Activated T-helper 2 cell treated with anti-CD3 and anti-CD28 coated beads, Interferon-gamma antibody, Interleukin-2, Interleukin-4, amounts not matched to agents 10 μg/mL and 5 μg/mL and 100 μg/mL, durations not matched to agents 14 hours and 24 hours and 36 hours (primary cell): ENCODE results near the gene VIPR2. TPM values are rescaled to one million over a fixed set of nuclear protein-coding genes. Genes with fewer than 3 reads are reported as not detected.
"Not testable (repeated sequence)": the region's sequence is repeated elsewhere in the genome, so short reads cannot be mapped to it uniquely, and the experiment has no call there.

Source experiments
- DNase-seq: peaks from one replicate; pipeline ENCODE4 v3.0.0; 2021; ENCODE audit warnings: low spot score
- H3K27ac Mint-ChIP-seq: one replicate; pipeline ENCODE4 v1.8.0; 2021; ENCODE audit warnings: mixed read lengths
- H3K27me3 Mint-ChIP-seq: one replicate; pipeline ENCODE4 v1.8.0; 2021; ENCODE audit warnings: low read depth, mixed read lengths
- H3K36me3 Mint-ChIP-seq: one replicate; pipeline ENCODE4 v1.8.0; 2021; ENCODE audit warnings: low read depth, mixed read lengths
- H3K4me1 Mint-ChIP-seq: one replicate; pipeline ENCODE4 v1.8.0; 2021; ENCODE audit warnings: low read depth, mixed read lengths
- H3K4me3 Mint-ChIP-seq: one replicate; pipeline ENCODE4 v1.8.0; 2021; ENCODE audit warnings: low read depth, mild to moderate bottlenecking, moderate library complexity, mixed read lengths
- H3K9me3 Mint-ChIP-seq: one replicate; pipeline ENCODE4 v1.8.0; 2021; ENCODE audit warnings: mixed read lengths
- intact Hi-C: fragments of 100-400 bp; cut with micrococcal nuclease; formaldehyde crosslinking; loops from one replicate; pipeline ENCODE4 v1.15.1; 2023
- total RNA-seq: library from RNA; stranded (reverse); gene quantifications from 2 replicates; pipeline ENCODE4 v1.2.3, GENCODE V29; 2022

The VIPR2 gene
- total RNA-seq, 1 donor from 2014 or later = 4.2 TPM

DNA sequence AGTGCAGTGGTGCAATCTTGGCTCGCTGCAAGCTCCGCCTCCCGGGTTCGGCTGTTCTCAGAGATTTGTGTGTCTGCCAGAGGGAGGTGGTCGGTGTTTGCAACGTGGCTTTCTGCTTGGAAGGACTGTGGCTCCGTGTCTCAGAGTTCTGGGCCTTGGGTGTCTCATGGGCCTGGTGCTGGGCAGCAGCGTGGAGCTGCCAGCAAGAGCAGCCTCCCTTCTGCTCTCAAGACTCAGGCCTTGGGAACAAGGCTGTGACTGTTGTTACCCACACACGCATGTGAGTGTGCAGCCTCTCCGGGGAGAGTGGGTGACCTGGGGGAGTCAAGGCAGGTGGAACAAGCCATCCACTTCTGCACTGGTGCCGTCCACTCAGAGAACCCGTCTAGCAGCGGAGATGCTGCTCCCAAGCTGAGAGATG is 52.0 kb downstream of the VIPR2 start:
- Mint-ChIP-seq H3K36me3 (no peaks in the 10 kb centered on the region), H3K4me3 (no peak overlapping the region), H3K27me3 (no peaks in the 10 kb centered on the region), H3K9me3 (no peaks in the 10 kb centered on the region), H3K27ac (no peak overlapping the region), H3K4me1 (no peaks in the 10 kb centered on the region)
- DNase-seq = no peak
- intact Hi-C loops = no loop called here

DNA sequence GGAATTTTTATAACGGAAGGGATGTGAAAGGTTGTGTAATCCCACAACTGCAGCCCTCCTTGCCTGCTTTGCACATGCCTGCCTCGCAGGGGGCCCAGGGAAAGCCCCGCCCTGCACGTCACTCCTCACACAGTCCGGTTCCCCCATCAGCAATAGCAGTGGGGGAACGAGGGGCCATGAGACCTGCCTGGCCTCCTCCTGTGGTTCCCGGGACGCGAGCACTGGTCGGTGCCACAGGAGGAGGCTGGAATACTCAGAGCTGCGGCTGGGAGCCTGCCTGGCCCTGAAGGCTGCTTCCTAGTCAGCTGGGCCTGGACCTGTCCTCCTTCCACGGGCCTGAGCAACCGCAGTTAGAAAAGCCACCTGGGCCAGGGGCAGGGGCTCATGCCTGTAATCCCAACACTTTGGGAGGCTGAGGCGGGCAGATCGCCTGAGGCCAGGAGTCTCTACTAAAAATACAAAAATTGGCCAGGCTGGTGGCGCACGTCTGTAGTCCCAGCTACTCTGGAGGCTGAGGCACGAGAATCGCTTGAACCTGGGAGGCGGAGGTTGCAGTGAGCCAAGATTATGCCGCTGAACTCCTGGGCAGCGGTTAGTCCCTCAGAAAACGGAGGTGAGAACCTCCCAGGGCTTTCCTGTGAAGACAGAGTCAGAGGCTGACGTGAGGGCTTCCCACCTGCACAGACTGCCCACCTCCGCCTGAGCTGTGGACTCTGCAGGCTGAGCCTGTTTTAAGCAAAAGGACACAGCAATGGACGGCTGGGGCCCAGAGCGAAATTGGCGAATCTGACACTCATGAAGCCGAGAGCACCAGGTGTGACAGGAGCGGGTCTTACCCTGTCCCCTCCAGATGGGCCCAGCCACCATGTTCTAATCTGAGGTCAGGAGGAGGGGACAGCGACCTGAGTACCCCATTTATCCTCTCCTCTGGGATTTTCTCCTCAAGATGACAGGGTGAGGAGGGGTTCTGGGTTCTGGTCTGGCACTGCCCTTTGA is 52.9 kb downstream of the VIPR2 start:
- intact Hi-C loops = no loop called here

DNA sequence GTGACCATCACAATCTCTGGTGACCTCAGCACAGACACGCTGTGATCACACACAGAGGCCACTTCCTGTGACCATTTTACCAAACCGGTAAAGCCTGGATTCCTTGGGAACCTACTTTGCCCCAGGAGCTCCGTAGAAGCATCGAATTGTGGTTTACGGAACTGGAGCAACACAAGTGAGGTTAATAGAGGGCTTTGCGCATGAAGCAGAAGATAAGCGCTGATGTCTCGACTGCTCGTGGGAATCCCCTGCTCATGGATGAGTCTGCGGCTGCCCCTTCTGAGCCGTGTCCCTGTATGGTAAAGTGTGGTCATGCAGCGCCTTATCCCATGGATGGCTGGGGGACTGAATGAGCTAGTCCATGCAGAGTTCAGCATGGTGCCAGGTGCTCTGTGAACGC is 53.6 kb downstream of the VIPR2 start:
- Mint-ChIP-seq H3K27ac (no peak overlapping the region), H3K9me3 (no peaks in the 10 kb centered on the region), H3K27me3 (no peaks in the 10 kb centered on the region), H3K4me3 (no peak overlapping the region), H3K4me1 (no peaks in the 10 kb centered on the region), H3K36me3 (no peaks in the 10 kb centered on the region)
- no peak for DNase-seq
- intact Hi-C loops = no loop called here

More for the DNA sequence above, 52.9 kb downstream of the VIPR2 start:
- H3K4me3 Mint-ChIP-seq = no peak overlapping the region
- no peaks in the 10 kb centered on the region for H3K4me1 Mint-ChIP-seq
- no peaks in the 10 kb centered on the region for H3K9me3 Mint-ChIP-seq
- DNase-seq = no peak
- no peak overlapping the region for H3K27ac Mint-ChIP-seq
- H3K36me3 Mint-ChIP-seq = no peaks in the 10 kb centered on the region
- H3K27me3 Mint-ChIP-seq = no peaks in the 10 kb centered on the region

DNA sequence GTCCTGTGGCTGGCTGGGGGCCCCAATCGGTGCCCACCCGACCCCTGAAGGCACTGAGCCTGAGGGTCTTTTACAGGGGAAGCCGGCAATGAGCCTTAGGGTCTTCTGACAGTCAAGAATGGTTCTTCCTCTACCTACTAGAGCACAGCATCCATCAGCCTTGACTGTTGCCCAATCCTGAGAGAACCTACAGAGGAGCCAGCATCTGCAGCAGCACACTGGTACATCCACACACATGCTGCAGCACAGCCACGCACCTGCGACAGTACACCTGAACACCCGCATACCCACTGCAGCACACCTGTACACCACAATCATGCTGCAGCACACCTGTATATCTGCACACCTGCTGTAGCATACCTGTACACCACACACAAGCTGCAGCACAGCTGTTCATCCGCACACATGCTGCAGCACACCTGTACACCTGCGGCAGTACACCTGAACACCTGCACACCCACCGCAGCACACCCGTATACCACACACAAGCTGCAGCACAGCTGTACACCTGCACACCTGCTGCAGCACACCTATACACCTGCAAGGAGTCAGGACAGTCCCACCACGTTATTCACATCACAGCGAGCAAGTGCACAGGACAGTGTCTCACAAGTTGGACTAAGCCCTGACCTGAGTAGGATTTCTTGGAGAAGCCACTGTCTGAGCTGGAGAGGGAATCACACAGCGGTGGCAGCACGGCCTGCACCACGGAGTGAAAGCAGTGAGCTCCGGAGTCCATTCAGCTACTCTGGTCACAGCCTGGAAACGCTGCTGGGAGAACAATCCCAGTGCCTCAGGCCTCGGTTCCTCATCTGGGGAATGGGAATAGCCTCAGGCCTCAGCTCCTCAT is 56.4 kb downstream of the VIPR2 start:
- Mint-ChIP-seq H3K27me3 (peaks cover 1% of the 10 kb centered on the region), H3K4me3 (no peak overlapping the region), H3K27ac (no peak overlapping the region), H3K4me1 (peaks cover 3% of the 10 kb centered on the region), H3K9me3 (no peaks in the 10 kb centered on the region), H3K36me3 (no peaks in the 10 kb centered on the region)
- no peak for DNase-seq
- intact Hi-C loops = no loop called here

DNA sequence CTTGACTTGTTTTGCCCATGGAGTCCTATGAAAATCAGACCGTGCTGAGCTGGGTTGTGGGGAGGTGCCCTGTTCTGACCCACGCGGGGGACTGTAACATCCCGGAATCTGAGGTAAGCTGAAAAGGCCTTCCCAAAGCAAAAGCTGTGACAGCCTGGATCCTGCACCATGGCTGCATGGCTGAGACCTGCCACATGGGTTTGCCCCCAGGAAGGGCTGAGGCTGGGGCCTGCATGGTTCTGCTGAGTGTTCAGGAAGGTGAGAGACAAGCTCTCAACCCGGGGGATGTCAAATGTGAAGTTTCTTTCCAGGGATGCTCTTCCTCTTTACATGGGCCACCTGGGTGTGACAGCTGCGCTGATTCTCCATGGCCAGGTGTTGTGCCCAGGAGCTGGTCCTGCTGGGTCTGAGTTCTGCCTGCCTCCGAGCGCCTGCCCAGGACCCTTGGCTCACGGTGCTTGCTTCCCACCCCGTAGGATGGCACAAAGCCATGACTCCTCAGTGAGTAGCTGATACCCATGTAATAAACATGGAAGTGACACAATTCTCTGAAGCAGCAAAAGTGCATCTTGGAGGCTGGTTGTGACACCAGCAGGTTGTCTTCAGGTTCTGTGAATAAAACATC is 58.3 kb downstream of the VIPR2 start:
- no peaks in the 10 kb centered on the region for H3K9me3 Mint-ChIP-seq
- H3K27me3 Mint-ChIP-seq = peaks cover 1% of the 10 kb centered on the region
- H3K27ac Mint-ChIP-seq = no peak overlapping the region
- H3K4me3 Mint-ChIP-seq = no peak overlapping the region
- peaks cover 6% of the 10 kb centered on the region for H3K4me1 Mint-ChIP-seq
- intact Hi-C loops = no loop called here
- no peak for DNase-seq
- no peaks in the 10 kb centered on the region for H3K36me3 Mint-ChIP-seq

DNA sequence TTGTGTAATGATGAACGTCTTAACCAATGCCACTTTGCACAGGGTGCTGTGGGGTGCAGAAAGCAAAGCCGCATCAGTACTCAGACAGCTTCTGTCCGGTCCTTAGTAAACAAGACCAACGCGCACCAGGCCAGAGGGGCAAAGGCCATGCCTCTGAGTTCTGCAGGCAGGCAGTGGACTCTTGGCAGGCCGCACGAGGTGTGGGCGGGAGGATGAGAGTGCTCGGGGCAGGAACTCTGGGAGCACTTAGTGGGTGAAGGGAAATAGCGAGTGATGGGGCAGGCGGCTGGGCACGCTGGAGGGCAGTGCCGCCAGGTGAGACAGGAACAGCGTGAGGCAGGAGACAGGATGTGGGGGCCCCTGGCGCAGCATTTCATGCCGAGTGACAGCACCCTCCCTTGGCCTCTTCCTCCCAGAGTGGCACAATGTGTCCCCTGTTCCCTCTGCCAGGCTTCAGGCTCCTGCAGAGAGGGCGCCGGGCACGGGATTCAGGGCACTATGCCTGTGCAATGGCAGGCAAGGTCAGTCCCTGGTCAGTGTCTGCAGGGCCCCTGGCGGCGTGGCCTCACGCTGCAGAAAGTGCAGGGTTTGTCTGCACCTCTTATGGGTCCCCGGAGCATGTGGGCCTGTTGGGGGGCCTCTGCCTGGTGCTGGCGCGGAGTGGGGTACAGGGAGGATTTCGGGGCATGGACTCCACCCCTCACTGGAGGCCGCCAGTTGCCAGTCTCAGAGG is 60.4 kb downstream of the VIPR2 start:
- Mint-ChIP-seq H3K36me3 (no peaks in the 10 kb centered on the region), H3K4me3 (no peak overlapping the region), H3K9me3 (no peaks in the 10 kb centered on the region), H3K27me3 (peaks cover 4% of the 10 kb centered on the region), H3K27ac (no peak overlapping the region), H3K4me1 (peaks cover 6% of the 10 kb centered on the region)
- intact Hi-C loops = no loop called here
- DNase-seq = no peak

DNA sequence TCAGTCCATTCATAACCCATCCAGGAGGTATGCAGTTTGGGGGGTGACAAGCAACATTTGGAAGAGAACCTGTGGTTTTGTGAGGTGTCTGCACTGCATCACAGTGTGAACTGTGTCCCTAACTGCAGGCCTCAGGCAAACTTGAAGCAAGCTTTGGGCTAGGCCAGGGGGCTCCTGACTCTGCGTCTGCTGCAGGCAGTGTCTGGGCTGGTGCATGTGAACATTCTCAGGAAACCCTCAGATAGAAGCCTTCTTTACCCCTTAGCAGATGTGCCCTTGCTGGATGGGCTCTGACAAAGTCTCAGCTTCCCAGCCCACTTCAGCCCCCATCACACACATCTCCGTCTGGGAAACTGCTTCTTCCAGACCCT is 61.0 kb downstream of the VIPR2 start:
- intact Hi-C loops = no loop called here
- peaks cover 5% of the 10 kb centered on the region for H3K9me3 Mint-ChIP-seq
- no peaks in the 10 kb centered on the region for H3K36me3 Mint-ChIP-seq
- DNase-seq = no peak
- H3K27me3 Mint-ChIP-seq = peaks cover 4% of the 10 kb centered on the region
- peaks cover 6% of the 10 kb centered on the region for H3K4me1 Mint-ChIP-seq
- no peak overlapping the region for H3K4me3 Mint-ChIP-seq
- H3K27ac Mint-ChIP-seq = no peak overlapping the region

DNA sequence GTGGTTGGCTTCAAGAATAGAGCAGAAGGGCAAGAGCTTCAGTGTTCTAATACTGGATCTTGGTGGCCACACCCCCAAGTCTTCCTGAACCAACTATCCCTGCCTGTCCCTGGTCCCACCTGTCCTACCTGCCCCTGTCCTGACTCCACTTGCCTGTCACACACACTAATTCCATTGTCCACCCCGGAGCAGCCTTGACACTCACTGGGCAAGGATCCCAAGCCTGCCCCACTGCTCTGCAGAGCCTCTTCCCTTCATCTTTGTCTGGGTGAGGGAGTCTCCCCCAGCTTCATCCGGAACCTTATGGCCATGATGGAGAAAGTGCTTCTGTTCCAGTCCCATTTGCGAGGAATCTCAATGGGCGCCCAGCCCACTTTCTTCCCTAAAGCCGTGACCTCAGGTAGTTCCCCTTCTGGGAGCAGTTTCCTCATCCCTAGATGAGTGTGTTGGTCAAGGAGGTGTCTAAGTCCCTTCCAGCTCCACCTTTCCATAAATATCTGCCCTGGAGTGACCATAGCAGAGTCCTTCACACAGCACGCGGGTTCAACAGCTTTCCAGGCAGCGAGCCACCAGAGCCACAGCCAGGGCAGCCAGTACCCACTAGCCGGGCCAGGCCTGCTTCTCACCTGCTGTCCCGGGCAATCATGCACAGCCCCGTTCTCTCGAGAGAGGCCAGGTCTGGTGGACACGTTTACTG is 61.5 kb downstream of the VIPR2 start:
- H3K27me3 Mint-ChIP-seq = peaks cover 4% of the 10 kb centered on the region
- no peak for DNase-seq
- peaks cover 9% of the 10 kb centered on the region for H3K4me1 Mint-ChIP-seq
- no peaks in the 10 kb centered on the region for H3K36me3 Mint-ChIP-seq
- no peak overlapping the region for H3K4me3 Mint-ChIP-seq
- no peak overlapping the region for H3K27ac Mint-ChIP-seq
- intact Hi-C loops = no loop called here
- peaks cover 8% of the 10 kb centered on the region for H3K9me3 Mint-ChIP-seq

DNA sequence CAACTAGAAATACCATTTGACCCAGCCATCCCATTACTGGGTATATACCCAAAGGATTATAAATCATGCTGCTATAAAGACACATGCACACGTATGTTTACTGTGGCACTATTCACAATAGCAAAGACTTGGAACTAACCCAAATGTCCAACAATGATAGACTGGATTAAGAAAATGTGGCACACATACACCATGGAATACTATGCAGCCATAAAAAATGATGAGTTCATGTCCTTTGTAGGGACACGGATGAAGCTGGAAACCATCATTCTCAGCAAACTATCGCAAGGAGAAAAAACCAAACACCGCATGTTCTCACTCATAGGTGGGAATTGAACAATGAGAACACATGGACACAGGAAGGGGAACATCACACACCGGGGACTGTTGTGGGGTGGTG is 62.6 kb downstream of the VIPR2 start:
- DNase-seq, intact Hi-C loops, H3K4me3 Mint-ChIP-seq, H3K27me3 Mint-ChIP-seq, H3K36me3 Mint-ChIP-seq, H3K27ac Mint-ChIP-seq: not testable (repeated sequence)
- Mint-ChIP-seq H3K9me3 (peaks cover 14% of the 10 kb centered on the region), H3K4me1 (peaks cover 14% of the 10 kb centered on the region)

DNA sequence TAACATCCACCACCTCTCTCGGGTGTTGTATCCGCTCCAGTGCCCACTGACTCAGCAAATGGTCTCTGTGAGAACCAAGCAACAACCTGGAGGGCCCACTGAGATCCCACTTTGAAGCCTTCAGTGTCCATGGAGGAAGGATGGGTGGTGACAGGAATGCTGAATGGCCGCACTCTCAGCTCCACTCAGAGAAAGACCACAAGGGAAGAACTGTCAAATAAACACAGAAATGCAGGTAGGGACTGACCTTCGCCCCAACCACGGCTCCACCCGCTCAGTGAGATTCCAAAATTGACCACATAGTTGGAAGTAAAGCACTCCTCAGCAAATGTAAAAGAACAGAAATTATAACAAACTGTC is 65.8 kb downstream of the VIPR2 start:
- no peak overlapping the region for H3K4me3 Mint-ChIP-seq
- H3K4me1 Mint-ChIP-seq = peaks cover 11% of the 10 kb centered on the region

DNA sequence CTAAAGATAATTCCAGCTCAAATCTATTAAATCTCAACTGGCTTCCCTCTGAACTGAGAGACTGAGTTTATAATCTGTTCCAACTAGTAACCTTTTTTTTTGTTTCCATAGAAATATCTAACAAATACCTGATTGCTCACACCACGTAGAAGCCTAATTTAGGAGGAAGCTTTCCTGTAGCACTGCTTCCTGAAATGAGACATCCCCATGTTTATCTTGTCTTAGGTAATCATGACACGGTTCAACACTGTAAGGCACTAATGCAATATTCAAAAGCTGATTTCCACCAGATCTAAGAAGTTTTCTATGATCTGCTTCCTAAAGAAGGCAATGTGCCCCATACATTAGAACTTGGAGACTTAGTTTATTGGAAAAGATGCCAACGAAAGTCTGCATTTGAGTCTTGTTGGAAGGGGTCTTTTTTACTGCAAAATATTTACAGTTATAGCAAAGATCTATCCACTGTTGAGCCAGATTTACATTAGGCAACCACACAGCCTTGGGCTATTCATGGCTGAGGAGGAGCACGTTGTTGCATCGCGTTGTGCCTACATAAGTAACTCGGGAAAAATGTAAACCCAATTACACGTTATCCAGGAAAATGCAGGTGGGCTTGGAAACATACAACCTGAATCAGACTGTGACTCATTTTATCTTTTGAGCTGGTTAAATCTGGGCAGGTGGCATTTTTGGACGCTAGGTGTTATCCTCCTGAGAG is 66.3 kb downstream of the VIPR2 start:
- no peaks in the 10 kb centered on the region for H3K36me3 Mint-ChIP-seq
- no peak for DNase-seq

More for the DNA sequence above, 65.8 kb downstream of the VIPR2 start:
- DNase-seq = no peak
- Mint-ChIP-seq H3K36me3 (no peaks in the 10 kb centered on the region), H3K9me3 (peaks cover 14% of the 10 kb centered on the region), H3K27ac (no peak overlapping the region), H3K27me3 (peaks cover 3% of the 10 kb centered on the region)
- intact Hi-C loops = no loop called here

More for the DNA sequence above, 66.3 kb downstream of the VIPR2 start:
- Mint-ChIP-seq H3K27me3 (peaks cover 3% of the 10 kb centered on the region), H3K4me3 (no peak overlapping the region), H3K27ac (no peak overlapping the region), H3K4me1 (peaks cover 11% of the 10 kb centered on the region), H3K9me3 (peaks cover 14% of the 10 kb centered on the region)
- intact Hi-C loops = no loop called here
